A673 (cell line): ENCODE results near the gene PICALM.

Experiments used
- CTCF ChIP-seq: fragments of 300-800, 200-600 bp; sonication (generic); conservative IDR thresholded peaks from 2 replicates; pipeline ENCODE4 v1.5.1; 2017; ENCODE audit warnings: low read depth, mild to moderate bottlenecking, antibody characterized with exemption, low read length, moderate library complexity, mixed read lengths
- EZH2 ChIP-seq: fragments of 200-600 bp; sonication (generic); IDR thresholded peaks from 2 replicates; pipeline ENCODE4 v1.6.1; 2017; ENCODE audit warnings: borderline replicate concordance, low read depth, mild to moderate bottlenecking, mixed read lengths, antibody characterized with exemption, low read length; ENCODE audit not compliant: poor library complexity, severe bottlenecking

GRCh38 chr11:86062719-86063118, 6.2 kb downstream of the PICALM start:
- TF ChIP-seq CTCF (no peak), EZH2 (no peak)
